OCI-LY3 (cell line): Measurements from ENCODE around the gene CHST11.

ENCODE experiments used
- H2AFZ ChIP-seq: fragments of 200-600, 300-600 bp; shearing (Covaris generic); 2 replicates; pipeline ENCODE4 v1.6.0; 2014; ENCODE audit warnings: antibody characterized with exemption, low read depth, low read length
- H3K27ac ChIP-seq: fragments of 200-600, 300-600 bp; sonication (generic); 2 replicates; pipeline ENCODE4 v1.5.1; 2014; ENCODE audit warnings: mild to moderate bottlenecking, low read length, moderate library complexity, mixed read lengths
- H3K27me3 ChIP-seq: fragments of 200-600, 300-600 bp; sonication (generic); 2 replicates; pipeline ENCODE4 v1.6.1; 2014; ENCODE audit warnings: low read depth, low read length, mixed read lengths
- H3K36me3 ChIP-seq: fragments of 200-600, 300-600 bp; sonication (generic); replicated peaks from 2 replicates; pipeline ENCODE3; 2014; ENCODE audit warnings: low read depth, low read length, mixed read lengths
- H3K4me1 ChIP-seq: fragments of 300-600, 200-600 bp; sonication (generic); 2 replicates; pipeline ENCODE4 v1.6.1; 2014; ENCODE audit warnings: low read length, mixed read lengths
- H3K4me2 ChIP-seq: fragments of 200-600, 300-600 bp; sonication (generic); 2 replicates; pipeline ENCODE4 v1.6.1; 2014; ENCODE audit warnings: low read length, mixed read lengths
- H3K4me3 ChIP-seq: fragments of 300-600, 200-600 bp; sonication (generic); 2 replicates; pipeline ENCODE4 v1.5.1; 2014; ENCODE audit warnings: antibody characterized with exemption, mild to moderate bottlenecking, low read length, moderate library complexity
- H3K79me2 ChIP-seq: fragments of 300-600, 200-600 bp; shearing (Covaris generic); 2 replicates; pipeline ENCODE4 v1.6.1; 2014; ENCODE audit warnings: mild to moderate bottlenecking, low read length, mixed read lengths
- H3K9ac ChIP-seq: fragments of 300-600, 200-600 bp; shearing (Covaris generic); 2 replicates; pipeline ENCODE4 v1.6.0; 2014; ENCODE audit warnings: mild to moderate bottlenecking, low read length, moderate library complexity
- H3K9me3 ChIP-seq: fragments of 200-600, 300-600 bp; shearing (Covaris generic); 2 replicates; pipeline ENCODE4 v1.6.1; 2014; ENCODE audit warnings: low read length, mixed read lengths; ENCODE audit not compliant: insufficient read depth
- H4K20me1 ChIP-seq: fragments of 200-600, 300-600 bp; sonication (generic); 2 replicates; pipeline ENCODE4 v1.6.1; 2016; ENCODE audit warnings: low read length, mixed read lengths; ENCODE audit not compliant: insufficient read depth
- CTCF ChIP-seq: fragments of 200-600, 300-600 bp; sonication (generic); IDR thresholded peaks from 2 replicates; pipeline ENCODE4 v1.5.1; 2014; ENCODE audit warnings: antibody characterized with exemption, low read length, low read depth
- EZH2phosphoT487 ChIP-seq: fragments of 200-600 bp; shearing (Covaris generic); IDR thresholded peaks from 2 replicates; pipeline ENCODE4 v1.6.1; 2018; ENCODE audit warnings: antibody characterized with exemption, mixed run types, low read depth

CHST11 gene

GRCh38 chr12:104730763-104731162 lies 274.0 kb downstream of the CHST11 start:
- no peaks in the 10 kb centered on the region for H3K9me3 ChIP-seq
- H4K20me1 ChIP-seq, result no peaks in the 10 kb centered on the region
- H3K4me1 ChIP-seq, result peaks cover 11% of the 10 kb centered on the region; the same call in 1 of the 2 replicates

GRCh38 chr12:104733717-104734175 lies 277.0 kb downstream of the CHST11 start:
- Histone ChIP-seq H3K4me3 (no peak overlapping the region), H2AFZ (no peak overlapping the region), H3K36me3 (no peaks in the 10 kb centered on the region), H4K20me1 (no peaks in the 10 kb centered on the region), H3K4me2 (peak overlapping the region; percentile 27), H3K79me2 (no peaks in the 10 kb centered on the region), H3K9me3 (no peaks in the 10 kb centered on the region), H3K4me1 (peaks cover 11% of the 10 kb centered on the region; the same call in 1 of the 2 replicates), H3K27ac (no peak overlapping the region), H3K27me3 (no peaks in the 10 kb centered on the region), H3K9ac (no peak overlapping the region)
- TF ChIP-seq CTCF (peak; percentile 80), EZH2phosphoT487 (no peak)

More at GRCh38 chr12:104730763-104731162, 274.0 kb downstream of the CHST11 start:
- TF ChIP-seq CTCF (no peak), EZH2phosphoT487 (no peak)
- no peak overlapping the region for H3K4me3 ChIP-seq
- no peaks in the 10 kb centered on the region for H3K36me3 ChIP-seq
- no peak overlapping the region for H2AFZ ChIP-seq
- H3K27me3 ChIP-seq, result no peaks in the 10 kb centered on the region
- no peak overlapping the region for H3K27ac ChIP-seq
- no peak overlapping the region for H3K4me2 ChIP-seq
- H3K79me2 ChIP-seq, result no peaks in the 10 kb centered on the region
- no peak overlapping the region for H3K9ac ChIP-seq

- no peaks in the 10 kb centered on the region for H4K20me1 ChIP-seq
- TF ChIP-seq CTCF (no peak), EZH2phosphoT487 (no peak)
- H3K27me3 ChIP-seq, result no peaks in the 10 kb centered on the region
- H3K27ac ChIP-seq, result no peak overlapping the region
- H3K4me3 ChIP-seq, result no peak overlapping the region
- no peaks in the 10 kb centered on the region for H3K9me3 ChIP-seq
- H3K79me2 ChIP-seq, result no peaks in the 10 kb centered on the region
- no peak overlapping the region for H3K4me2 ChIP-seq
- H3K4me1 ChIP-seq, result peaks cover 18% of the 10 kb centered on the region
- H2AFZ ChIP-seq, result no peak overlapping the region
- no peaks in the 10 kb centered on the region for H3K36me3 ChIP-seq
- no peak overlapping the region for H3K9ac ChIP-seq
Measured at GRCh38 chr12:104734541-104735095, 277.9 kb downstream of the CHST11 start.

- Histone ChIP-seq H3K27me3 (no peaks in the 10 kb centered on the region), H4K20me1 (no peaks in the 10 kb centered on the region), H3K4me1 (peaks cover 30% of the 10 kb centered on the region), H3K27ac (no peak overlapping the region), H3K4me2 (no peak overlapping the region), H2AFZ (no peak overlapping the region), H3K9ac (no peak overlapping the region), H3K36me3 (no peaks in the 10 kb centered on the region), H3K4me3 (no peak overlapping the region), H3K9me3 (no peaks in the 10 kb centered on the region), H3K79me2 (no peaks in the 10 kb centered on the region)
- TF ChIP-seq EZH2phosphoT487 (no peak), CTCF (no peak)
Measured at GRCh38 chr12:104735801-104736200, 279.1 kb downstream of the CHST11 start.
